Measurements from ENCODE around the gene METTL1. TPM values are rescaled to one million over a fixed set of nuclear protein-coding genes. Genes with fewer than 3 reads are reported as not detected.
"Not testable (repeated sequence)": the region's sequence is repeated elsewhere in the genome, so short reads cannot be mapped to it uniquely, and the experiment has no call there.

Gene METTL1
- total RNA-seq, 2 donors from 2014 or later = 21.3 to 28.5 TPM

DNA sequence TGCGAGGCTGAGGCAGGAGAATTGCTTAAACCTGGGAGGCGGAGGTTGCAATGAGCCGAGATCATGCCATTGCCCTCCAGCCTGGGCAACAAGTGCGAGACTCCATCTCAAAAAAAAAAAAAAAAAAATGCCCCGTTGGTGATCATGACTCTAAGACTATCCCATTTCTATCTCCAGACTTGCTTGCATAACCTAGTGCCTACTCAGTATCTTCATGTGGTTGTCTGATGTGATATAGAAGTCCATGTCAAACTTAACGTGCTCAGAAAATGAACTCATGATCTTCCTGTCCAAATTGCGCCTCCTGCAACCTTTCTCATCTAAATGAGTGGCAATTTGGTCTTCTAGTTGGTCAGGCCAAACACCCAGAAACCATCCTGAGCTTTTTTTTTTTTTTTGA lies 6.0 kb upstream of the METTL1 start:
- DNase-seq (ENCODE audit: low spot score in 2 of 2) (no peak), ATAC-seq (no peak)
- Mint-ChIP-seq H3K27ac (no peak overlapping the region), H3K9me3 (no peaks in the 10 kb centered on the region), H3K36me3 (peaks cover 4 to 12% of the 10 kb centered on the region in 2 donors)

DNA sequence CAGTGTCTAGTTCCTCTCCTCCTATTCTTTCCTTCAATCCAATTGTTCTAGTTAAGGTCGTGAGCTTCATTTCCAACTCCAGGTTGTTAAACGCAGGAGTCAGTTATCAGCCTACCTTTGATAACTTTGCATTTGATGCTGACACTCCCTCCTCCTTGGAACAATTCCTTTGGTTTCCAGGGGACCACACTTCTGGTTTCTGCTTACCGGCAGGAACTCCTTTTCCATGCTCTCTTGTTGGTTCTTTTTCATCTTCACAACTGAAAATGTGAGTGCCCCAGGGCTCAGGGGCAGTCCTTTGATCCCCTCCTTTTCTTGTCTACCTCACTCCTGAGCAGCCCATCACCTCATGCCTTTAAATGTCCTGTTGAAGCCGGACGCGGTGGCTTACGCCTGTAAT lies 5.5 kb upstream of the METTL1 start:
- Mint-ChIP-seq H3K36me3 (peaks cover 0 to 11% of the 10 kb centered on the region in 2 donors), H3K27ac (no peak overlapping the region), H3K9me3 (no peaks in the 10 kb centered on the region)
- no peak for DNase-seq (ENCODE audit: low spot score in 2 of 2)
- ATAC-seq = no peak

DNA sequence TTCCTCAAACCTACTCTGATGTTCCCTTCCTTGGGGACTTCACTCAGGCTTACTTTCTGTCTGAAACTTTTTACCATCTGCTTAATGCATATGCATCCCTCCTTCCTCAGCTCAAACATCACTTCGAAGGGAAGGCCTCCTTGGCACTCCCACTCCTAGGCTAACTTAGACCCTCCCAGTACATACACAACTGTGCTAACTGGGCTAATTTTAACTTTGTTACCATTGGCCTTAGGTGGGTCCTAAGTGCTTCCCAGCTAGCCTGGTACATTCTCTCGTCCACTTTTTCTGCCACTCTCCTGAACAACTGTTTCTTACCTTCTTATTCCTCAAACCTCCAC lies 4.3 kb upstream of the METTL1 start:
- no peaks in the 10 kb centered on the region for H3K9me3 Mint-ChIP-seq
- DNase-seq (ENCODE audit: low spot score in 2 of 2) (no peak), ATAC-seq (no peak)
- H3K36me3 Mint-ChIP-seq = peaks cover 0 to 15% of the 10 kb centered on the region in 2 donors
- no peak overlapping the region for H3K27ac Mint-ChIP-seq

DNA sequence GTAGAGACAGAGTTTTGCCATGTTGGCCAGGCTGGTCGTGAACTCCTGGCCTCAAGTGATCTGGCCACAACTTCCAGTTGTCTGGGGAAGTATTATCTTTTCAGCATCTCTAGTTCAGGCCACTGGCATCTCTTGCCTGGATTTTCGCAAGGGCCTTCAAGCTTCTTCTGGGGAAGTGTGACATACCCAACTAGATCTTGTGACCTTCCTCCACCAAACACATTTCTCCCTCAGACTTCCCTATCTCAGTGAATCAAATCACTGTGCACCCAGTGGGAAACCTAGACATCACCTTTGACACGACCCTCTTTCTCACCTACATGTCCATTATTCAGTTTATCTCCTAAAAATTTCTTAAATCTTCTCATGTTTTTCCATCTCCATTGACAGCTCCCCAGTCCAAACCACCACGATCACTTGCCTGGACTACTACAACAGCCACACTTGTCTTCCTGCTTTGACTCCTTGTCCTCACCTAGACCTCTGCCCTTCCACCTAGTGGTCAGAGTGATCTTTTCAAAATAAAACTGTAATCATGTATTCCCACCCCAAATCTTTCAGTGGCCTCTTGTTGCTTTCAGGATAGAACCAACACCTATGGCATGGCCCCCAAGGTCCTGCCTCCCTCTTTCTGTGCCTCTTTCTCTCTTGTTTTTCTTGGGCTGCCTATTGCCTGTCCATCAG lies 3.8 kb upstream of the METTL1 start:
- Mint-ChIP-seq H3K27ac (no peak overlapping the region), H3K36me3 (peaks cover 0 to 17% of the 10 kb centered on the region in 2 donors), H3K9me3 (no peaks in the 10 kb centered on the region)
- no peak for ATAC-seq
- no peak for DNase-seq (ENCODE audit: low spot score in 2 of 2)

DNA sequence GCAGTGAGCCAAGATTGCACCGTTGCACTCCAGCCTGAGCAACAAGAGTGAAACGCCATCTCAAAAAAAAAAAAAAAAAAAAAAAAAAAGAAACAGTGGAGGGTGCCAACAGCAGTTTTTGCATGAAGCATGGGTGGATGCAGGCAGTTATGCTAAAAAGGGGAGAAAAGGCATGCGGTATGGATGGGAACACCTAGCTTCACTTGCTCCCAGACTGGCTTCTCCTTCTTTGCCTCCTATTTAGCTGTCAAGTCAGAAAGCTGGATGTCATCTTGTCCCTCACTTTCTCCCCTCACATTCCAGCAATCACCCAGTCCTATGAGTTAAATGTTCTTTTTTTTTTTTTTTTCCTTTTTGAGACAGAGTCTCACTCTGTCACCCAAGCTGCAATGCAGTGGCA lies 3.1 kb upstream of the METTL1 start:
- no peak for DNase-seq (ENCODE audit: low spot score in 2 of 2)
- Mint-ChIP-seq H3K27ac (no peak overlapping the region), H3K9me3 (no peaks in the 10 kb centered on the region), H3K36me3 (peaks cover 0 to 24% of the 10 kb centered on the region in 2 donors)
- no peak for ATAC-seq

DNA sequence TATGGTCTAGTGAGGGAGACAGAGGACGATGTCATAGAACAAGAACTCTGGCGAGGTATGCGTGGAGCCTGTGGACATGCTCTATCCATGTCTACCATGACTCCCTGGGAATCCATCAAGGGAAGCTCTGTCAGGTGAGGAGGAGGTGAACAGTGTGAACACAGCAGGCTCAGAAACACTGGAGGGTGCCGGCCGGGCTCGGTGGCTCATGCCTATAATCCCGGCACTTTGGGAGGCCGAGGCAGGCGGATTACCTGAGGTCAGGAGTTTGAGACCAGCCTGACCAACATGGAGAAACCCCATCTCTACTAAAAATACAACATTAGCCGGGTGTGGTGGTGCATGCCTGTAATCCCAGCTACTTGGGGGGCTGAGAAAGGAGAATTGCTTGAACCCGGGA lies 2.7 kb upstream of the METTL1 start:
- peaks cover 0 to 28% of the 10 kb centered on the region in 2 donors for H3K36me3 Mint-ChIP-seq
- not testable (repeated sequence) for H3K27ac Mint-ChIP-seq, H3K9me3 Mint-ChIP-seq, ATAC-seq
- peak in 1 of 2 donors; percentile 49 for DNase-seq (ENCODE audit: low spot score in 2 of 2)

DNA sequence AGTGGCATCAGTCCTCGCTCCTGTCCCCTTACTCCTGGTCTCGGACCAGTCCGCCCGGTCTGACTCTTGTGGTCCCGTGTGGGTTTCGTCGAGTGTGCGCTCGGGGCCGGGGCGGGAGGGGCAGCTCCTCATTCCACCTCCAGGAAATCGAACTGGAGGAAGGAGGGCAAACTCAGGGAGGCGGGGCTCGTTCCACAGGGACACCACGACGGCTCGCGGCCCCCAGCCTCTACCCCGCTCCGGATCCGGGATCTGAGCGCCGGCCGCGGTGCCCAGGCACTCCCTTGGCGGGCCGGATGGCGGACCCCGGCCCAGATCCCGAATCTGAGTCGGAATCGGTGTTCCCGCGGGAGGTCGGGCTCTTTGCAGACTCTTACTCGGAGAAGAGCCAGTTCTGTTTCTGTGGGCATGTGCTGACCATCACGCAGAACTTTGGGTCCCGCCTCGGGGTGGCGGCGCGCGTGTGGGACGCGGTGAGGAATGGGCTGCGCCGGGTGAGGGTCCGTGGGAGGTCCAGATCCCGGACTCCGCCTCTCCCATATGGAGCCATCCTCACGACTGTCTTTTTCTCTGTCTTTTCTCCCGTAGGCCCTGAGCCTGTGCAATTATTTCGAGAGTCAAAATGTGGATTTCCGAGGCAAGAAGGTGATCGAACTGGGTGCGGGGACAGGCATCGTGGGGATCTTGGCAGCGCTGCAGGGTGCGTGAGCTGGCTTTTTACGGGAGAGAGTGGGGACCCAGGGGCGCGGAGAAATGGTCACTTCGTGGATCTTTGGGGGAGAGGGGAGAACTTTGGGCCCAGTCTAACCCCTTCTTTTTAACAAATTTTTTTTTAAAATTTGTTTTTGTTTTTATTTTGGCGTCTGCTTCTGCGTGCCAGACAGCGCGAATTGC lies 771 bp upstream of the METTL1 start, which contains the start of gene EEF1AKMT3:
TSS of gene EEF1AKMT3 (plus strand) at position 186 of the 894 bp plus-strand sequence. CDS start at position 297, 111 bp downstream.
- ATAC-seq (peak; percentile 19 to 41), DNase-seq (ENCODE audit: low spot score in 2 of 2) (peak in 1 of 2 donors; percentile 24)
- H3K36me3 Mint-ChIP-seq = peaks cover 0 to 29% of the 10 kb centered on the region in 2 donors
- H3K27ac Mint-ChIP-seq = peak within 1 kb of the TSS; percentile 89 to 94
- no peaks in the 10 kb centered on the region for H3K9me3 Mint-ChIP-seq

DNA sequence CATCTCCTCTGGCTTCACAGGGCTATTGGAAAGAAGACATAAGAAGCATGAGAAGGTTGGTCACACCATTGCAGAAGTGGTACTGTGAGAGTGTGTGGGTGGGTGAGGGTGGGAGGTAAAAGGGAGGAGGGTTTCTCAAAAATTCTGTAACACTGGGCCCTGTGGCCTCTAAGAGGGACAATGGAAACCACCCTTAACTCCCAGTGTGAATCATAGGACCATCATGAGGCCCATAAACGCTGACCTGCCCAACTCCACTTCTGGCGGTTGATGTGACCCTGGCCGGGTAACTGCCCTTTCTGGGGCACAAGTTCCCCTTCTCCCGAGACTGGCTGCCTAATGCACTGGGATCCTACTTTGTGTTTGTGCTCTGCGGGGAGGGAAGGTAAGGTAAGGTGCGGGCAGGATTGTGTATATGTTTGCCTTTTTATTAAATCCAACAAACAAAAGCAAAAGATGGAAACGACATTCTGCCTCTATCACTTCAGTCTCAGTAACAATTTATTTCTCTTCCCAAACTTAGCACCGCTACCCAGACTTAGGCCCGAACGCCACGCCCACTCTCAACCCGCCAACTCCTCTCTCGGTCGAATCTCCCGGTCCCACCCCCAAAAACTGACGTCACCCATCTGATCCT lies 551 bp downstream of the METTL1 start:
- H3K27ac Mint-ChIP-seq = peak overlapping the region; percentile 89 to 94
- DNase-seq (ENCODE audit: low spot score in 2 of 2) (peak in 1 of 2 donors; percentile 86), ATAC-seq (peak; percentile 71 to 84)
- peaks cover 0 to 29% of the 10 kb centered on the region in 2 donors for H3K36me3 Mint-ChIP-seq
- no peaks in the 10 kb centered on the region for H3K9me3 Mint-ChIP-seq

DNA sequence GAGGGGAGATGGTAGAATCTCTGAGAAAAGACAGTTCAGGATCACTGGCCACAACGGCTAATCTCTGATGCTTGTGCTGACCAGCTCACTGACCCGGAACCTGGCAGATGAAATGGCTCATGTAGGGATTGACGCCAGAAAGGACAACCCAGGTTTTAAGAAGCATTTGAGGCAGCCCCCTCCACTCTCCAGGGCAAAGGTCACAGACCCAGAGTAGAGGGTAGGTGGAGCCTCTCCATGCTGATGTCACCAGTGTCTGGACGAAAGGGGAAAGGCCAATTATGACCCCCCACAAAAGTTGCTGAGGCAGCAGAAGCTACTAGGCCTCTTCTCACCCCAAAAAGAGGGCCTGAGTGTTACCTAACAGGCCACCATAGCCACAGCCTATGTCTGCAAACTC lies 1.2 kb downstream of the METTL1 start:
- H3K27ac Mint-ChIP-seq = peak overlapping the region in 1 of 2 donors; percentile 94
- peaks cover 0 to 24% of the 10 kb centered on the region in 2 donors for H3K36me3 Mint-ChIP-seq
- no peaks in the 10 kb centered on the region for H3K9me3 Mint-ChIP-seq
- no peak for DNase-seq (ENCODE audit: low spot score in 2 of 2)
- no peak for ATAC-seq

DNA sequence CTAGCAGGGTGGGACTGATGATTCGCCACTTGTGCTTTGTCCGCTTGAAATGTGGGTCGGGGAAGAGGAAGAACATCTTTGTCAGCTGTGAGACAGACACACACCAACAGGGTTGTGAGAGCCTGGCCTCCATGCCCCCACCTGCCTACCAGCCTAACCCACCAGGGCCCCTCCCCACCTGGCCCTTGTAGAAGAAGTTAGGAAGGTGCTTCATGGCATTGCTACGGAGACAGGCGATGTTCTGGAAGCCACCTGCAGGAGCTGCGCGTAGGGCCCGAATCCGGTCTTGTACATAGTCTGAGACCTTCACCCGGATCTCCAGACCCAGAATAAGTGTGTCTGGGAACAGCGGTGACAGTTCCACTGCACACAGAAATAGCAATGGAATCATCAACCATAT lies 2.3 kb downstream of the METTL1 start:
- H3K36me3 Mint-ChIP-seq = peaks cover 0 to 30% of the 10 kb centered on the region in 2 donors
- ATAC-seq (no peak), DNase-seq (ENCODE audit: low spot score in 2 of 2) (no peak)
- H3K27ac Mint-ChIP-seq = peak overlapping the region in 1 of 2 donors; percentile 94
- no peaks in the 10 kb centered on the region for H3K9me3 Mint-ChIP-seq

DNA sequence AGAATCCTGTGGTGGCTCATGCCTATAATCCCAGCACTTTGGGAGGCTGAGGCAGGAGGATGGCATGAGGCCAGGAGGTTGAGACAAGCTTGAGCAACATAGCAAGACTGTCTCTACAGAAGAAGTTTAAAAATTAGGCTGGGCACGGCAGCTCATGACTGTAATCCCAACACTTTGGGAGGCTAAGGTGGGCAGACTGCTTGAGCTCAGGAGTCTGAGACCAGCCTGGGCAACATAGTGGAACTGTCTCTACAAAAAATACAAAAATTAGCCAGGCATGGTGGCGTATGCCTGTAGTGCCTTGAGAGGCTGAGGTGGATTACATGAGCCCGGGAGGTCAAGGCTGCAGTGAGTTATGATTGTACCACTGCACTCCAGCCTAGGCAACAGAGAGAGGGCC lies 4.0 kb downstream of the METTL1 start:
- Mint-ChIP-seq H3K27ac (no peak overlapping the region), H3K9me3 (no peaks in the 10 kb centered on the region), H3K36me3 (peaks cover 11 to 45% of the 10 kb centered on the region in 2 donors)
- DNase-seq (ENCODE audit: low spot score in 2 of 2) (no peak), ATAC-seq (no peak)

DNA sequence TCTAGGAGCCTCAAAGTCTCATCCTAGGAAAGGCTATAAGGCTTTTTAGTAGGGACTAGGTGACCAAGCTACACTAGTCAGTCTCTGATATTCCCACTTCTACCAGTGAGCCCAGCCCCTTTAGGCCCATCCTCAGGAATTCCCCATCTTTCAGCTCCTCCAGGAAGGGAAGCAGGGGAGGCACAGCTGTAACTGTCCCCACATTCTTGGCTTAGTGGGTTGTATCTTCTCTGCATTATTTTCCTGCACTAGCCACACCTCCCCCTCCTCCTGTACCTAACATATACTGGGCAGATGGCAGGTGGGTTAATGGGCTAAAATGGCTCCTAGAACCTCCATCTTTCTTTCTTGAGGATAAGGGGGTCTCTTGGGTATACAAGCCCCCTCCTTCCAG lies 4.6 kb downstream of the METTL1 start:
- Mint-ChIP-seq H3K9me3 (no peaks in the 10 kb centered on the region), H3K27ac (no peak overlapping the region), H3K36me3 (peaks cover 11 to 43% of the 10 kb centered on the region in 2 donors)
- DNase-seq (ENCODE audit: low spot score in 2 of 2) (no peak), ATAC-seq (no peak)

DNA sequence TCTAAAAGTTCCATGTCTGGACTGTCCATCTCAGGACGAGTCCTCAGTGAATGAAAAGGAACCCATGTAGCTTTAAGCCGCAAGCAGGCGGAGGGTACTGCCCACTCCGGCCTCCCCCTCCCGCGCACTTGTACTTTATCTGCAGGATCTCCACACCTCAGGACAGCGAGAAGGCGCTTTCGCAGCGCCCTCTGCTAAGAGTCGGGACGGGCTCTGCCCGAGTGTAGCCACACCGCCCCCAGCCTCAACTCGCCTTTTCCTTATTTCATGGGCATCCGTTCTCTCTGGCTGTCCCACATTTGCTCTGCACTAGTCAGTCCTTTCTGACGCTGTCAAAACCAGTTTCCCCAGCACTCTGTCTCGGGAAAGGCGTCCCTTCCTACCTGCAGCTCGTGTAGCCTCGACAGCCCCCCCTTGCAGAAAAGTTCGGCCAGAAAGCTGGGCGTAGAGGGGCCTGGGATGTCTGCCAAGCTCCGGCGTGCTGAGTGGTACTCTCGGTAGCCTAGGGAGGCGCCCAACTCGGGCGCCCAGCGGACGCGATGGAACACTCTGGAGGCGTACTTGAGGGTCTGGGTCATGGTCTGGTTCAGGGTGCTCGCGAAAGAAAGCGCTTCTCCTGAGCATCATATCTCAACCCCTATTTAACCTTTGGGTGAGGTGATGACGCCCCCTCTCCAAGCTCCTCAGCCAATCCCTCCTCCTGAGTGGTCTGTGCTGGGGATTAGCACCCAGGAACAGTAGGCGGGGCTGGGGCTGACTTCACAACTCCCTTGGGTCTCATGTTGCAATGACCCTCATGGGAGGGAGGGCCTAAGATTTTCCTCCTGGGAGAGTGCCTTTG lies 5.2 kb downstream of the METTL1 start, which contains the start of gene CYP27B1:
TSS of gene CYP27B1 (minus strand) at position 615 of the 841 bp plus-strand sequence. CDS start at position 578, 37 bp downstream.
- DNase-seq (ENCODE audit: low spot score in 2 of 2) (no peak), ATAC-seq (peak in 1 of 2 donors; percentile 23)
- peaks cover 11 to 40% of the 10 kb centered on the region in 2 donors for H3K36me3 Mint-ChIP-seq
- peak within 1 kb of the TSS in 1 of 2 donors; percentile 83 for H3K27ac Mint-ChIP-seq
- no peaks in the 10 kb centered on the region for H3K9me3 Mint-ChIP-seq

DNA sequence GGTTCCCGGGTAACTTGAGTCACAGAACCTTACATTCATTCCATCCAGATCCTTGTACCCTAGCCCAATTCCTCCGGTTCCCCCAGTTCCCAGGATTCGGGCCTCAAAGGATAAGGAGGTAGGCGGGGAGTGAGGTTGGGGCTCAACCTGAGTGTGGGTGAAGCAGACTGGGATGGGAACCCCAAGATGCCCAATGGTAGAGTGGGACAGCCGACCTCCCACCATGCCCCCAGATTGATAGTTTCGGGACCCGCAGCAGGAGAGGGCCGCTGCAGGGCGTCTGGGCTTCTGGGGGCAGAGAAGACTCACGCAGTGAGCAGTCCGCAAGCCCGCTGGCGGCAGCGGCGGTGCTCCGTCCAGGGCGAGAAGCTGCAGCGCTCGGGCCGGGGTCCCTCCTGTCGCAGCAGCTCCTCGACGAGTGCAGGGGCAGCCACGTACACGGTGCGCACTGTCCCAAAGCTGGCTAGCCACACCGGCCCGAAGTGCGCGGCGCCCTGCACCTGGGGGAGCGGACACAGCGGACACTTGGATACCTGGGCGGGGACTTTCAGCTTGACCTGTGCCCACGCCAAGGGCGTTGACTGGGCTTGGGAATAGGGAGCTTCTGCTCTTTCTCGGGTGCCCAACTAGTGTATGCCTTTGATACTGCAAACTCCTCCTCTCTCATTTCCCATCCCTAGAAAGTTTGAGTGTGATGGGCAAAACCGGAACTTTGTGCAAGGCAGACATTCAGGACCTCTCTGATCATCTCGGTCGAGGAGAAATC lies 6.0 kb downstream of the METTL1 start:
- peaks cover 11 to 39% of the 10 kb centered on the region in 2 donors for H3K36me3 Mint-ChIP-seq
- DNase-seq (ENCODE audit: low spot score in 2 of 2) (peak in 1 of 2 donors; percentile 25), ATAC-seq (peak in 1 of 2 donors; percentile 31)
- peak overlapping the region; percentile 41 to 83 for H3K27ac Mint-ChIP-seq
- no peaks in the 10 kb centered on the region for H3K9me3 Mint-ChIP-seq

DNA sequence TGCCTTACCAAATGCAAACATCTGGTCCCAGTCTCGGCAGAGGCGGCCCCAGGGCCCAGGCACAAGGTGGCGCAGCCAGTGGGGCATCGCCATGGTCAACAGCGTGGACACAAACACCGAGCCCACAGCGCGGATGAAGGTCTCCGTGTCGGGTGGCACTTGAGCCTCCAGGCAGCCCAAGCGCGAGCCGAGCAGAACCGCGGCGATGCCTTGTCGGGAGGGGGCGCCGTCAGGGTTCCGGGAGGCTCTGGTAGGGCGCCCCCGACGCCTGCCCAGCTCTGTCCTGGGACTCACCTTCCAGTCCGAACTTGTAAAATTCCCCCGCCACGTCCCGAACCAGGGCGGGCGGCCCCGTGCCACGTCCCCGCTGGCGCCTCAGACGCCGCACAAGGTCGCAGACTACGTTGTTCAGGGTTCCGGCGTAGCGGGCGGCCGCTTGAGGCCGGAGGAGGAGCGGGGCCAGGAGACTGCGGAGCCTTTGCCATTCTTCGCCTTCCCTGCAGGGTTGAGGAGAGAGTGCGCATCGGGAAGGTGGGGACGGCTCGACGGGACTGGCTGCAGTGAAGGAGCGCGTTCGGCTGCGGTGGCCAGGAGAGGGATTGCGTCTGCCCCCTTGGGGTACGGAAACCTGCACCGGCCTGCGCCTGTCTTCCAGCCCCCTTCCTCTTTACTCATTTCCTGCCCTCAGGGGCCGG lies 6.8 kb downstream of the METTL1 start:
- ATAC-seq (peak; percentile 79 to 84), DNase-seq (ENCODE audit: low spot score in 2 of 2) (peak; percentile 62 to 78)
- peak overlapping the region; percentile 41 to 83 for H3K27ac Mint-ChIP-seq
- H3K36me3 Mint-ChIP-seq = peaks cover 11 to 32% of the 10 kb centered on the region in 2 donors
- no peaks in the 10 kb centered on the region for H3K9me3 Mint-ChIP-seq

All from activated naive CD4-positive, alpha-beta T cell treated with anti-CD3 and anti-CD28 coated beads, Interleukin-2, amount 50 U/mL, for 72 hours (primary cell).